NB4 (cell line): ENCODE results near the gene TCF4.

Experiments
- DNase-seq: peaks from one replicate; pipeline ENCODE4 v3.0.0; 2010; ENCODE audit warnings: low read depth
- H3K4me3 ChIP-seq: one replicate; pipeline ENCODE4 v1.5.1; 2011; ENCODE audit warnings: mild to moderate bottlenecking, low read depth, low read length, moderate library complexity
- CTCF ChIP-seq: IDR thresholded peaks from one replicate; pipeline ENCODE4 v1.5.1; 2012; ENCODE audit warnings: low read depth, low read length
- MAX ChIP-seq: IDR thresholded peaks from 2 replicates; pipeline ENCODE4 v1.6.1; 2011; ENCODE audit warnings: low read depth, low read length
- MYC ChIP-seq: IDR thresholded peaks from 2 replicates; pipeline ENCODE4 v1.6.1; 2011; ENCODE audit warnings: low read depth, low read length
- POLR2A ChIP-seq: IDR thresholded peaks from 2 replicates; pipeline ENCODE4 v1.6.1; 2011; ENCODE audit warnings: mild to moderate bottlenecking; ENCODE audit not compliant: insufficient read length; ENCODE audit errors: extremely low read depth

The TCF4 gene

GRCh38 chr18:55287935-55288868 is 299.8 kb downstream of the TCF4 start:
- H3K4me3 ChIP-seq = no peak overlapping the region
- DNase-seq = no peak
- TF ChIP-seq MAX (no peak), CTCF (no peak), MYC (no peak), POLR2A (no peak)

- TF ChIP-seq MAX (no peak), CTCF (no peak), POLR2A (no peak), MYC (no peak)
- no peak overlapping the region for H3K4me3 ChIP-seq
- DNase-seq = no peak
Measured at GRCh38 chr18:55287149-55287806, 300.7 kb downstream of the TCF4 start.

GRCh38 chr18:55286257-55286825 is 301.7 kb downstream of the TCF4 start:
- no peak for DNase-seq
- TF ChIP-seq MAX (no peak), POLR2A (no peak), CTCF (no peak), MYC (no peak)
- H3K4me3 ChIP-seq = no peak overlapping the region

GRCh38 chr18:55284614-55285013 is 303.4 kb downstream of the TCF4 start:
- TF ChIP-seq CTCF (no peak), POLR2A (no peak), MAX (no peak), MYC (no peak)
- H3K4me3 ChIP-seq = no peak overlapping the region
- DNase-seq = no peak

GRCh38 chr18:55283309-55283708 is 304.7 kb downstream of the TCF4 start:
- TF ChIP-seq MAX (no peak), CTCF (no peak), MYC (no peak), POLR2A (no peak)
- no peak for DNase-seq
- H3K4me3 ChIP-seq = no peak overlapping the region
